PC-9 (cell line): ENCODE results near the gene ELP4.

Experiments
- EZH2 ChIP-seq: fragments of 200-600 bp; sonication (generic); IDR thresholded peaks from 2 replicates; pipeline ENCODE4 v1.8.0; 2017; ENCODE audit warnings: antibody characterized with exemption, low read depth
- TF ChIP-seq, protein P1 (sequence below): fragments of 200-600 bp; sonication (generic); conservative IDR thresholded peaks from 2 replicates; pipeline ENCODE4 v1.6.1; 2017; ENCODE audit warnings: mixed run types, antibody characterized with exemption, mild to moderate bottlenecking, moderate library complexity

- TF ChIP-seq, protein P1, sequence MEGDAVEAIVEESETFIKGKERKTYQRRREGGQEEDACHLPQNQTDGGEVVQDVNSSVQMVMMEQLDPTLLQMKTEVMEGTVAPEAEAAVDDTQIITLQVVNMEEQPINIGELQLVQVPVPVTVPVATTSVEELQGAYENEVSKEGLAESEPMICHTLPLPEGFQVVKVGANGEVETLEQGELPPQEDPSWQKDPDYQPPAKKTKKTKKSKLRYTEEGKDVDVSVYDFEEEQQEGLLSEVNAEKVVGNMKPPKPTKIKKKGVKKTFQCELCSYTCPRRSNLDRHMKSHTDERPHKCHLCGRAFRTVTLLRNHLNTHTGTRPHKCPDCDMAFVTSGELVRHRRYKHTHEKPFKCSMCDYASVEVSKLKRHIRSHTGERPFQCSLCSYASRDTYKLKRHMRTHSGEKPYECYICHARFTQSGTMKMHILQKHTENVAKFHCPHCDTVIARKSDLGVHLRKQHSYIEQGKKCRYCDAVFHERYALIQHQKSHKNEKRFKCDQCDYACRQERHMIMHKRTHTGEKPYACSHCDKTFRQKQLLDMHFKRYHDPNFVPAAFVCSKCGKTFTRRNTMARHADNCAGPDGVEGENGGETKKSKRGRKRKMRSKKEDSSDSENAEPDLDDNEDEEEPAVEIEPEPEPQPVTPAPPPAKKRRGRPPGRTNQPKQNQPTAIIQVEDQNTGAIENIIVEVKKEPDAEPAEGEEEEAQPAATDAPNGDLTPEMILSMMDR = no peak
- TF ChIP-seq EZH2 = no peak
These were observed 272.7 kb downstream of the ELP4 start for GRCh38 chr11:31782257-31782656.
